HG03039 (cell line): ENCODE results near the gene GUCA2B.

Source experiments
- ATAC-seq: cut with Tn5 transposase; IDR thresholded peaks from one replicate; pipeline ENCODE4 v1.9.1; 2021; ENCODE audit warnings: mild to moderate bottlenecking, moderate library complexity; ENCODE audit not compliant: unreplicated experiment

Gene GUCA2B

GRCh38 chr1:42142894-42143675 lies 10.1 kb upstream of the GUCA2B start:
- ATAC-seq: no peak

GRCh38 chr1:42143896-42144710 lies 9.1 kb upstream of the GUCA2B start:
- ATAC-seq: no peak

GRCh38 chr1:42144711-42145388 lies 8.4 kb upstream of the GUCA2B start:
- ATAC-seq: no peak

- no peak for ATAC-seq
Observed at GRCh38 chr1:42145389-42145716, 7.9 kb upstream of the GUCA2B start.

- no peak for ATAC-seq
Observed at GRCh38 chr1:42145764-42146625, 7.2 kb upstream of the GUCA2B start.

GRCh38 chr1:42146626-42147320 lies 6.4 kb upstream of the GUCA2B start:
- no peak for ATAC-seq

GRCh38 chr1:42148166-42148565 lies 5.0 kb upstream of the GUCA2B start:
- ATAC-seq: no peak

- ATAC-seq: no peak
Observed at GRCh38 chr1:42150651-42151050, 2.6 kb upstream of the GUCA2B start.

- no peak for ATAC-seq
Observed at GRCh38 chr1:42152119-42152518, 1.1 kb upstream of the GUCA2B start.

- no peak for ATAC-seq
Observed at GRCh38 chr1:42153624-42154023, 414 bp downstream of the GUCA2B start.

- ATAC-seq: no peak
Observed at GRCh38 chr1:42154685-42155084, 1.5 kb downstream of the GUCA2B start.

- no peak for ATAC-seq
Observed at GRCh38 chr1:42155362-42155761, 2.2 kb downstream of the GUCA2B start.

GRCh38 chr1:42157667-42158066 lies 4.5 kb downstream of the GUCA2B start:
- no peak for ATAC-seq

GRCh38 chr1:42158189-42158588 lies 5.0 kb downstream of the GUCA2B start:
- ATAC-seq: no peak

- ATAC-seq: no peak
Observed at GRCh38 chr1:42162181-42162580, 9.0 kb downstream of the GUCA2B start.

GRCh38 chr1:42163114-42163513 lies 9.9 kb downstream of the GUCA2B start:
- no peak for ATAC-seq

- no peak for ATAC-seq
Observed at GRCh38 chr1:42163536-42164503, 10.6 kb downstream of the GUCA2B start.

GRCh38 chr1:42164551-42165420 lies 11.6 kb downstream of the GUCA2B start, which contains the start of gene GUCA2A:
Gene GUCA2A, minus strand, starts transcription at chr1:42164745. Its CDS starts 33 bp downstream, at chr1:42164712.
- ATAC-seq: no peak
